Left cardiac atrium (tissue), 4 donors: Measurements from ENCODE around the gene BACE1-AS. TPM values are rescaled to one million over a fixed set of nuclear protein-coding genes. Genes with fewer than 3 reads are reported as not detected.
"Not testable (repeated sequence)": the region's sequence is repeated elsewhere in the genome, so short reads cannot be mapped to it uniquely, and the experiment has no call there.

Source experiments
- ATAC-seq, 2 donors: fragments of 200-7000 bp; cut with Tn5 transposase; one replicate each; pipeline ENCODE4 v1.9.1; 2020; ENCODE audit warnings: mild to moderate bottlenecking in 2 of 2, moderate library complexity in 2 of 2
- DNase-seq: peaks from one replicate; pipeline ENCODE4 v3.0.0-alpha.2; 2020
- intact Hi-C, 2 donors: fragments of 100-400 bp; cut with DNase I; formaldehyde crosslinking; loops; one replicate each; pipeline versions ENCODE4 v1.14.1 to v1.15.1; 2022 to 2023
- long read RNA-seq: library from polyadenylated mRNA; unstranded; transcript quantifications from one replicate; pipeline ENCODE4 v2.0.0, GENCODE V29; 2021
- total RNA-seq, 2 donors: library from RNA; stranded (reverse); fragmentation: NEBNext Ultra II Directional; extraction: Animal tissue kit (Norgen Biotek cat#: 25700); gene quantifications; one replicate each; pipeline ENCODE4 v1.2.1, GENCODE V29; 2021
- donor health status: DM: no; HTN: yes; CAD: no.
- donor health status: DM: no; HTN: yes; CAD: no; lungs with severe emphysema.
- donor health status: DM: yes; HTN: yes; CAD: no.
- donor health status: Dilated cardiomyopathy.

Gene BACE1-AS
- total RNA-seq = 1 to 10 TPM; 6.3 to 8.0 TPM
- long read RNA-seq, partial matches to known transcripts = 0 of 4 reads
- long read RNA-seq, other reads (novel, unspliced or antisense) = 4 of 4 reads

DNA sequence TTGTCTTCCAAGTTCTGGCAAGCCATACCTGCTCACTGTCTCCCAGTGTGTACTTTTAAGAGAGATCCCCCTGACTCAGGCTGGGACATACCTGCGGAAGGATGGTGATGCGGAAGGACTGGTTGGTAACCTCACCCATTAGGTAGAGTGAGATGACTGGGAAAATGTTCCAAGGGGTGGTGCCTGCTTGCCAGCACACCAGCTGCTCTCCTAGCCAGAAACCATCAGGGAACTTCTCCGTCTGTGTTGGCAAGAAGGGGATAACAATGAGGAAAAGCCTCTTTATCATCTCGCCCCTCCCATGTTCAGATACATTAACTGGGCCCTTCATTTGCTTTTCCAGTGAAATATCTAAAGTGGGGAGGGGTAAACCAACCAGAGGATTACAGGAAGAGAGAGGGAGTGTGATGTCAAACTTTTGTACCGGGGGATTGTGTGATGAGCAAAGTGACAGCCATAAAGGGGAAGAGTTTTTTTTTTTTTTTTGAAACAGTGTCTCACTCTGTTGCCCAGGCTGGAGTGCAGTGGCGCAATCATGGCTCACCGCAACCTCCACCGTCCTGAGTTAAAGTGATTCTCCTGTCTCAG, at the start of gene BACE1-AS:
Gene BACE1-AS (plus strand): TSS at position 538 of the 588 bp plus-strand sequence.
- intact Hi-C loops = no loop called here
- no peak for ATAC-seq
- DNase-seq = no peak

DNA sequence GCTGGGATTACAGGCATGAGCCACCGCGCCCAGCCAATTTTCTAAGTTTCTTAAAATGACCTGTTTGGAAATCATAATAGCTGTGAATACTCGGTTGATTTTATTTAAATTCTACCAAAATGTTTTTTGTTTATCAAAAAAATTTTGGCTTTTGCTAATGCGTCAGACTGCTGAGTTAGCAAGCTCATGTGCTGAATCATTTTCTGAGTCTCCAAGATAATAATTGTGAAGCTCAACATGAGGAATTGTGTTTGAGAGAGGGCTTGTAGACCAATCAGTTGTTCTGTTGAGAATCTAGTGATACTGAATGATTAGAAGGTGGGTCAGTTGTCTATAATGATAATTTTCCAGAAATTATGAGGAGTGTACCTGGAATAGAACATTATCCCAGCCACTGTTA, 42.8 kb upstream of the BACE1-AS start:
- ATAC-seq (no peak), DNase-seq (no peak)
- intact Hi-C loops = no loop called here

- ATAC-seq (no peak), DNase-seq (no peak)
- intact Hi-C loops = no loop called here
Measured at GRCh38 chr11:117249571-117249970, 41.6 kb upstream of the BACE1-AS start.

DNA sequence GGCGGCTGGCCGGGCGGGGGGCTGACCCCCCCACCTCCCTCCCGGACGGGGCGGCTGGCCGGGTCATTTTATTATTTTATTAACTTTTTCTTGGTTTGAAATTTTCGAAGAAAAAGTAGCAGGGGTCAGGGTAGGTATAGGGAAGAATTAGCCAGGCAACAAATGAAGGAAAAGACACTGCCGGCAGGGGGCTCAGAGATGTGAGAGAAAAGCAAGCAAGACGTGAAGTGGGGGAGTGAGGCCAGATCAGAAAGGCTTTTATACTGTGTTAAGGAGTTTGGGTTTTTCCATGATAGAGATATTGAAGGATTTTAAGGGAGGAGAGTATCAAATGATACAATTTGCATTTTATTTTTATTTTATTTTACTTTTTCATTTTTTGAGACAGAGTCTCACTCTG, 39.6 kb upstream of the BACE1-AS start:
- intact Hi-C loops = no loop called here
- DNase-seq (no peak), ATAC-seq (no peak)

DNA sequence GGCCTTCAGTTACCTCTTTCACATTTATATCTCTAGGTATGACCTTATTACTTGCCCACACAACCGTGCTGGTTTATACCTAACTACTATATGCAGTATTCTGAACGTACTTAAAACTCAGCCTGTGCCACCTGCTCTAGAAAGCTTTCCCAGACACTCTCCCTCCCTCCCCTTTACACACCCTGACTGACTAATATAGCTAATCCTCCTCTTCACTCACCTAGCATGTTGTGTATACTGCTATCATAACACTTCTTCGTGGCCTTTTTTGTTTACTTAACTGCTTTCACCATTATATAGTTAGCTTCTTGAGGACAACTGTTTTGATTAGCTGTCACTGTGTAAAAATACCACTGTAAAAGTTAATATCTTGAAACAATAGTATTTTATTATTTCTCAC, 35.2 kb upstream of the BACE1-AS start:
- intact Hi-C loops = no loop called here
- no peak for DNase-seq
- ATAC-seq = no peak

- ATAC-seq = no peak
- no peak for DNase-seq
- intact Hi-C loops = no loop called here
Measured at GRCh38 chr11:117256573-117256972, 34.6 kb upstream of the BACE1-AS start.

GRCh38 chr11:117258576-117258975, 32.6 kb upstream of the BACE1-AS start:
- ATAC-seq = no peak
- intact Hi-C loops = no loop called here
- DNase-seq = no peak

DNA sequence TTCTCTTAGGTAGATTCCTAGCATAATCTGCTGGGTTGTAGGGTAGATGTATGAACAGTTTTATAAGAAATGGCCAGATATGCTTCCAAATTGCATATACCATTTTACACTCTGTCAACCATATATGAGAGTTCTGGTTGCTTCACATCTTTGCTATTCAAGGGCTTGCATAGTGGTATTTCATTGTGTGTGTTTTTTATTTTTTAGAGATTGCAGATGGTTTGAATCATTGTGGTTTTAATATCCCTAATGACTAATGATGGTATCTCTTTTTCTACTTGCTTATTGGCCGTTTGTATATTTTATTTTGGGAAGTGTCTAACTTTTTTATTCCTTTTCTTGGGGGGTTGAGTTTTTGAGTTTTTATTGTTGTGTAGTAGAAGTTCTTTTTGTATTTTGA, 31.7 kb upstream of the BACE1-AS start:
- DNase-seq (no peak), ATAC-seq (no peak)
- intact Hi-C loops = no loop called here

DNA sequence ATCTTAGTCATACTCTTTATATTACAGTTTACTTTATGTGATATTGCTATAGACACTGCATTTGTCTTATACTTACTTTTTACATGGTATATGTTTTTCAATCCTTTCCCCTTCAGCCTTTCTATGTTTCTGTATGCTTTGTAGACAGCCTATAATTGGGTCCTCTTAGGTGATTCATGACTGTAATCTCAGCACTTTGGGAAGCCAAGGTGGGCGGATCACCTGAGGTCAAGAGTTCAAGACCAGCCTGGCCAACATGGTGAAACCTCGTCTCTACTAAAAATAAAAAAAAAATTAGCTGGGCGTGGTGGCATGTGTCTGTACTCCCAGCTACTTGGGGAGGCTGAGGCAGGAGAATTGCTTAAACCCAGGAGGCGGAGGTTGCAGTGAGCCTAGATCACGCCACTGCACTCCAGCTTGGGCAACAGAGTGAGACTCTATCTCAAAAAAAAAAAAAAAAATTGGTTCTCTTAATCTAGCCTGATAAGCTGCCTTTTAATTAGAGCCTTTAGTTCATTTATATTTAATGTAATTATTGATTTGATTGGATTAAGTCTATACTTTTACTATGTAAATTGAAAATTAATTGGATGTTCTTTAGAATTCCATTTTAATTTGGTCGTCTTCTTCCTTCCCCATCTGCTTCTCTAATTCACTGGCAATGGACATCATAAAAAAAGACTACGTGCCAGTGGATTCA, 26.4 kb upstream of the BACE1-AS start:
- intact Hi-C loops, ATAC-seq, DNase-seq: not testable (repeated sequence)

- DNase-seq = no peak
- intact Hi-C loops = no loop called here
- no peak for ATAC-seq
Measured at GRCh38 chr11:117265745-117266144, 25.4 kb upstream of the BACE1-AS start.

- ATAC-seq = no peak
- intact Hi-C loops = no loop called here
- DNase-seq = no peak
Measured at GRCh38 chr11:117269856-117270255, 21.3 kb upstream of the BACE1-AS start.

GRCh38 chr11:117271208-117271607, 19.9 kb upstream of the BACE1-AS start:
- intact Hi-C loops = no loop called here
- ATAC-seq (no peak), DNase-seq (no peak)

- DNase-seq, intact Hi-C loops, ATAC-seq: not testable (repeated sequence)
Measured at GRCh38 chr11:117272175-117272574, 19.0 kb upstream of the BACE1-AS start.

DNA sequence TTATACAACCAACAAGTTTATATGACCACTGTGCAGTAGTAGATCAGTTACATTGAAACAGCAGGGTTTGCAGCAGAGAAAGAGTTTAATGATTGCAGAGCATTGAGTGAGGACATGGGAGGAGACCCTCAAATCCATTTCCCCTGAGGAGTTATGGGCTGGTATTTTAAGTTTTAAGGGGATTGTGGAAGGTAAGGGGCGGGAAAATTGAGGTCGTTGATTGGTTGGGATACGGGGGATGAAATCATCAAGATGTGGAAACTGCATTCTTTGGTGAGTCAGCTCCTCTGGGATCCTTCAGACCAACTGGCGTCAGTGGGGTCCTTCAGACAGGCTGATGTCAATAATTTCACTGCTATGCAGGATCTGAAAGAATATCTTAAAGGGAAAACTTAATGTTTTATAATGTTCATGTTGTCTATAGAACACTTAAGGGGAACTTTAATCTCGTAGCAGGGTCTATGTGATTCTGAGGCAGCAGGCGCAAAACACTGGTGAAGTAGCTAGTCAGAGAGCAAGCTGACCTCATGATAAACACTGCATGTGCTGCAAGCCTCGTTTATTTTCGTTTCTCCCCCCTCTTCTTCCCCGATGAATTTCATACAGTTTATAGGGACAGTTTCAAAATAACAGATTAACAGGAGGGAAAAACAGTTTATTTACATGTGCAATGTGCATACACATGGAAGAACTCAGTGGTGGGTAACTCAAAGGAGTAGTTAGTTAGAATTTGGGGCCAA, 17.4 kb upstream of the BACE1-AS start:
- intact Hi-C loops = no loop called here
- ATAC-seq (no peak), DNase-seq (no peak)

GRCh38 chr11:117278347-117278746, 12.8 kb upstream of the BACE1-AS start:
- DNase-seq (no peak), ATAC-seq (no peak)
- intact Hi-C loops = no loop called here

DNA sequence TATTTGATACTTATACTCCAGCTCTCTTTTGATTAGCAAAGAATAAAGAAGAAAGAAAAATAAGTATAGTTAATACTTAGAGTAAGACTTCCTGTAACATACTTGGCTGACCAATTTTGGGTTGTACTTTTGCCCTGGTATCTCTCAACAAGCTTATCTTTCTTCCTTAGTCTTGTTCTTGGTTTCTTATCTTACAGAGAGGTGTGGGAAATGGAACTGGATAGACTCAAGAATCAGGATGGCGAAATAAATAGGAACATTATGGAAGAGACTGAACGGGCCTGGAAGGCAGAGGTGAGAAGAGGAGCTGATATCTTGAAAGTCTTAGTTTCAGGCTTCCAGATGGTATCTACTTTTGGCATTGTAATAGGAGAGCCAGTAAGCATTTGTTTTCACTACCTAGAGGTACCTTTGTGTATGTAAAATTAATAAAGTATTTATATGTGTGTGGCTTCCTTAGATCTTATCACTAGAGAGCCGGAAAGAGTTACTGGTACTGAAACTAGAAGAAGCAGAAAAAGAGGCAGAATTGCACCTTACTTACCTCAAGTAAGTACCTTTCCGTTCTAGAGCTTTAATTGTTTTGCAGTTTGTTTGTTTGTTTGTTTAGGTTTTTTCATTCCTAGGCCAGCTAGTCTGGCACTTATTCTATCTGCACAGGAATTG, 11.3 kb upstream of the BACE1-AS start:
- ATAC-seq (peak in 1 of 2 donors; percentile 41), DNase-seq (no peak)
- intact Hi-C loops = no loop called here

- intact Hi-C loops = no loop called here
- ATAC-seq = peak; percentile 47 to 93
- no peak for DNase-seq
Measured at GRCh38 chr11:117281159-117281558, 10.0 kb upstream of the BACE1-AS start.

DNA sequence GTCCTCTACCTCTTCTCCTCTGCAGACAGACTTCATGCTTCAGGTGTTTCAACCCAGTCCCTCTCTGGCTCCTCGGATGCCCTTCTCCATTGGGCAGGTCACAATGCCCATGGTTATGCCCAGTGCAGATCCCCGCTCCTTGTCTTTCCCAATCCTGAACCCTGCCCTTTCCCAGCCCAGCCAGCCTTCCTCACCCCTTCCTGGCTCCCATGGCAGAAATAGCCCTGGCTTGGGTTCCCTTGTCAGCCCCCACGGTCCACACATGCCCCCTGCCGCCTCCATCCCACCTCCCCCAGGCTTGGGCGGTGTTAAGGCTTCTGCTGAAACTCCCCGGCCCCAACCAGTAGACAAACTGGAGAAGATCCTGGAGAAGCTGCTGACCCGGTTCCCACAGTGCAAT, 9.3 kb upstream of the BACE1-AS start:
- intact Hi-C loops = no loop called here
- DNase-seq (no peak), ATAC-seq (peak in 1 of 2 donors; percentile 23)

DNA sequence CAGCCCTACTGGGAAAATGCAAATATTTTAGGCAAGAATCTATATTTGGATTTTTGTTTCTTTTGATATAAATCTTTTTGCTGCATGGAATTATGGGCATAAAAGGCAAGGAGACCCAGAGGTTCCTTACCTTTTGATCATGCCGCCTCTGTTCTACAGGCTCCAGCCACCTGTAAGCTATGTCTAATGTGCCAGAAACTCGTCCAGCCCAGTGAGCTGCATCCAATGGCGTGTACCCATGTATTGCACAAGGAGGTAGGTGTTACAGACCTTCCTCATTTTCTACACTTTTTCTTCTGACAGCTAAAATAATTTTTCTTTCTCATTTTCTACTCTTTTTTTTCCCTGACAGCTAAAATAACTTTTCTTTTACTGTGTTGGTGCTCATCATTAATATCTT, 8.2 kb upstream of the BACE1-AS start:
- no peak for ATAC-seq

GRCh38 chr11:117284053-117284452, 7.1 kb upstream of the BACE1-AS start:
- intact Hi-C loops = no loop called here
- no peak for ATAC-seq
- no peak for DNase-seq

More for the DNA sequence above, 8.2 kb upstream of the BACE1-AS start:
- intact Hi-C loops = no loop called here
- DNase-seq = no peak
